H1 (cell line): ENCODE results near the gene CXCL9. TPM values are rescaled to one million over a fixed set of nuclear protein-coding genes. Genes with fewer than 3 reads are reported as not detected.

Source experiments
- CTCF ChIA-PET: fragments of 300-600 bp; sonication (Branson Sonifier 250); formaldehyde crosslinking; loops from one replicate; lab custom pipeline; 2021; ENCODE audit not compliant: partially characterized antibody; lab: Charles Lee
- POLR2A ChIA-PET: fragments of 300-600 bp; sonication (Branson Sonifier 250); formaldehyde crosslinking; loops from one replicate; lab custom pipeline; 2021; ENCODE audit warnings: inconsistent platforms; ENCODE audit not compliant: partially characterized antibody; lab: Charles Lee
- DNase-seq, 2 experiments: peaks; one replicate each; pipeline versions ENCODE4 v3.0.0 to v3.0.0-alpha.2; 2010 to 2022; ENCODE audit warnings: low spot score in 2 of 2, low read depth in 1 of 2, mixed read lengths in 1 of 2
- FAIRE-seq: peaks from 2 replicates; lab custom pipeline; 2011; peaks lifted over from hg19 to GRCh38; lab: Jason Lieb, UNC
- H2AFZ ChIP-seq: 2 replicates; pipeline ENCODE4 v1.8.1; 2012; ENCODE audit warnings: low read length, inconsistent platforms
- H2AK5ac ChIP-seq: 2 replicates; pipeline ENCODE4 v1.6.1; 2013; ENCODE audit warnings: low read depth, low read length
- H2BK120ac ChIP-seq: replicated peaks from 2 replicates; pipeline ENCODE3; 2013; ENCODE audit warnings: low read depth, low read length, inconsistent platforms
- H2BK12ac ChIP-seq: 2 replicates; pipeline ENCODE4 v1.6.1; 2013; ENCODE audit warnings: low read depth, low read length
- H2BK15ac ChIP-seq: 2 replicates; pipeline ENCODE4 v1.6.1; 2013; ENCODE audit warnings: low read length
- H2BK20ac ChIP-seq: 2 replicates; pipeline ENCODE4 v1.6.1; 2013; ENCODE audit warnings: low read length
- H2BK5ac ChIP-seq: 2 replicates; pipeline ENCODE4 v1.6.1; 2013; ENCODE audit warnings: low read depth, low read length
- H3K14ac ChIP-seq: 2 replicates; pipeline ENCODE4 v1.6.1; 2013; ENCODE audit warnings: inconsistent platforms; ENCODE audit not compliant: insufficient read length
- H3K18ac ChIP-seq: 2 replicates; pipeline ENCODE4 v1.6.1; 2013; ENCODE audit warnings: low read length; ENCODE audit errors: extremely low read depth
- H3K23ac ChIP-seq: 2 replicates; pipeline ENCODE4 v1.6.1; 2013; ENCODE audit warnings: inconsistent platforms; ENCODE audit not compliant: insufficient read length
- H3K23me2 ChIP-seq: 2 replicates; pipeline ENCODE4 v1.6.1; 2013; ENCODE audit warnings: low read depth, low read length
- H3K27ac ChIP-seq: 2 replicates; pipeline ENCODE4 v1.6.1; 2011; ENCODE audit warnings: low read depth, low read length, inconsistent platforms
- H3K27me3 ChIP-seq, 4 experiments: replicated peaks in 1 of 4; 1 replicate in 1 of 4; 2 replicates in 3 of 4; pipeline versions ENCODE4 v1.6.1 to v1.8.1; 2011 to 2013; ENCODE audit warnings: low read length in 3 of 4, mild to moderate bottlenecking in 3 of 4, inconsistent platforms in 2 of 4, mixed read lengths in 2 of 4, moderate library complexity in 1 of 4; ENCODE audit not compliant: control insufficient read depth in 3 of 4, insufficient read depth in 3 of 4; ENCODE audit errors: extremely low read depth in 1 of 4
- H3K36me3 ChIP-seq, 4 experiments: 2 replicates each; pipeline versions ENCODE4 v1.6.1 to v1.8.1; 2011 to 2013; ENCODE audit warnings: mild to moderate bottlenecking in 4 of 4, low read length in 3 of 4, moderate library complexity in 2 of 4, control low read depth in 1 of 4, inconsistent platforms in 1 of 4; ENCODE audit not compliant: insufficient read depth in 4 of 4, control insufficient read depth in 2 of 4
- H3K4ac ChIP-seq: replicated peaks from 2 replicates; pipeline ENCODE3; 2013; ENCODE audit warnings: low read length, low read depth, mixed read lengths, inconsistent platforms; ENCODE audit not compliant: insufficient read length
- H3K4me1 ChIP-seq, 4 experiments: replicated peaks in 1 of 4; 1 replicate in 1 of 4; 2 replicates in 3 of 4; pipeline versions ENCODE4 v1.6.1 to v1.8.1; 2011 to 2013; ENCODE audit warnings: low read length in 3 of 4, inconsistent platforms in 2 of 4, mixed read lengths in 1 of 4; ENCODE audit not compliant: insufficient read depth in 4 of 4, control insufficient read depth in 3 of 4
- H3K4me2 ChIP-seq, 2 experiments: 2 replicates each; pipeline versions ENCODE4 v1.6.1 to v1.8.1; 2011 to 2013; ENCODE audit warnings: low read depth in 2 of 2, low read length in 2 of 2, control low read depth in 1 of 2, inconsistent platforms in 1 of 2, mild to moderate bottlenecking in 1 of 2; ENCODE audit not compliant: insufficient read depth in 1 of 2
- H3K4me3 ChIP-seq, 4 experiments: fragments of 200-600, 300-600 bp in 1 of 4; sonication (generic), shearing (Covaris generic), sonication (Bioruptor Twin) in 1 of 4; 2 replicates each; pipeline versions ENCODE4 v1.5.1 to v1.8.1; 2011 to 2016; ENCODE audit warnings: low read length in 4 of 4, low read depth in 3 of 4, control low read depth in 2 of 4, inconsistent platforms in 2 of 4, mild to moderate bottlenecking in 2 of 4, mixed read lengths in 1 of 4, moderate library complexity in 1 of 4; ENCODE audit not compliant: insufficient read depth in 2 of 4; ENCODE audit errors: extremely low read depth in 1 of 4
- H3K56ac ChIP-seq: replicated peaks from 2 replicates; pipeline ENCODE3; 2013; ENCODE audit warnings: low read depth, mild to moderate bottlenecking, mixed read lengths, low read length, inconsistent platforms; ENCODE audit not compliant: insufficient read length
- H3K79me1 ChIP-seq: 2 replicates; pipeline ENCODE4 v1.6.1; 2013; ENCODE audit warnings: low read depth, low read length, control low read depth
- H3K79me2 ChIP-seq, 2 experiments: 2 replicates each; pipeline versions ENCODE4 v1.6.1 to v1.8.1; 2012 to 2013; ENCODE audit warnings: low read length in 2 of 2, mild to moderate bottlenecking in 2 of 2, inconsistent platforms in 1 of 2; ENCODE audit not compliant: insufficient read depth in 2 of 2, control insufficient read depth in 1 of 2
- H3K9ac ChIP-seq, 4 experiments: replicated peaks in 1 of 4; 1 replicate in 1 of 4; 2 replicates in 3 of 4; pipeline versions ENCODE4 v1.6.1 to v1.8.1; 2011 to 2013; ENCODE audit warnings: low read depth in 3 of 4, low read length in 3 of 4, control low read depth in 2 of 4, mild to moderate bottlenecking in 2 of 4, moderate library complexity in 2 of 4, inconsistent platforms in 1 of 4; ENCODE audit errors: extremely low read depth in 1 of 4
- H3K9me3 ChIP-seq, 2 experiments: 2 replicates each; pipeline versions ENCODE4 v1.6.1 to v1.8.1; 2012 to 2013; ENCODE audit warnings: mild to moderate bottlenecking in 2 of 2, moderate library complexity in 2 of 2, control low read depth in 1 of 2, inconsistent platforms in 1 of 2, low read depth in 1 of 2, low read length in 1 of 2, mixed read lengths in 1 of 2; ENCODE audit not compliant: insufficient read depth in 2 of 2
- H4K20me1 ChIP-seq, 2 experiments: replicated peaks in 1 of 2; 2 replicates each; pipeline versions ENCODE3 to v1.8.1; 2011 to 2013; ENCODE audit warnings: inconsistent platforms in 2 of 2, low read length in 2 of 2, mild to moderate bottlenecking in 1 of 2; ENCODE audit not compliant: insufficient read depth in 2 of 2, control insufficient read depth in 1 of 2
- H4K5ac ChIP-seq: 2 replicates; pipeline ENCODE4 v1.6.1; 2013; ENCODE audit warnings: low read length, low read depth, mixed read lengths, inconsistent platforms; ENCODE audit not compliant: insufficient read length
- H4K8ac ChIP-seq: 2 replicates; pipeline ENCODE4 v1.8.0; 2013; ENCODE audit warnings: mild to moderate bottlenecking, moderate library complexity, low read length, inconsistent platforms; ENCODE audit not compliant: insufficient read depth; ENCODE audit errors: extremely low read depth
- H4K91ac ChIP-seq: replicated peaks from 2 replicates; pipeline ENCODE3; 2013; ENCODE audit warnings: low read length, mixed read lengths, inconsistent platforms; ENCODE audit not compliant: insufficient read length
- BRCA1 ChIP-seq: IDR thresholded peaks from 2 replicates; pipeline ENCODE4 v1.6.1; 2012; ENCODE audit warnings: low read depth, low read length, improper control_type of control experiment
- CBX8 ChIP-seq: fragments of 300-800, 300-1000 bp; sonication (generic); IDR thresholded peaks from 2 replicates; pipeline ENCODE4 v1.7.1; 2016; ENCODE audit warnings: low read depth, low read length, borderline replicate concordance
- EZH2 ChIP-seq: fragments of 200-600 bp; sonication (generic); IDR thresholded peaks from 2 replicates; pipeline ENCODE4 v1.7.1; 2012; ENCODE audit warnings: low read depth, mild to moderate bottlenecking, moderate library complexity, low read length, inconsistent platforms; ENCODE audit not compliant: severe bottlenecking
- HDAC2 ChIP-seq, 2 experiments: fragments of 300-600 bp in 1 of 2; sonication (generic) in 1 of 2; IDR thresholded peaks; 2 replicates each; pipeline ENCODE4 v1.6.1; 2011 to 2012; ENCODE audit warnings: low read depth in 2 of 2, low read length in 2 of 2, mild to moderate bottlenecking in 2 of 2, moderate library complexity in 2 of 2, borderline replicate concordance in 1 of 2, inconsistent platforms in 1 of 2
- JUN ChIP-seq: IDR thresholded peaks from 2 replicates; pipeline ENCODE4 v1.6.1; 2011; ENCODE audit warnings: low read depth, mild to moderate bottlenecking, improper control_type of control experiment, low read length
- JUND ChIP-seq: IDR thresholded peaks from 2 replicates; pipeline ENCODE4 v1.6.1; 2011; ENCODE audit warnings: mild to moderate bottlenecking, improper control_type of control experiment, low read length
- KDM4A ChIP-seq: IDR thresholded peaks from one replicate; pipeline ENCODE4 v1.7.1; 2012; ENCODE audit warnings: low read depth, mild to moderate bottlenecking, moderate library complexity, low read length, inconsistent platforms; ENCODE audit not compliant: severe bottlenecking
- NANOG ChIP-seq: IDR thresholded peaks from 2 replicates; pipeline ENCODE4 v1.6.1; 2011; ENCODE audit warnings: low read length, low read depth, mild to moderate bottlenecking, inconsistent platforms; ENCODE audit not compliant: insufficient read depth, poor library complexity, severe bottlenecking
- NRF1 ChIP-seq: IDR thresholded peaks from 2 replicates; pipeline ENCODE4 v1.6.1; 2011; ENCODE audit warnings: mild to moderate bottlenecking, low read depth, low read length, improper control_type of control experiment
- PHF8 ChIP-seq: fragments of 200-600 bp; sonication (generic); conservative IDR thresholded peaks from 2 replicates; pipeline ENCODE4 v1.7.1; 2012; ENCODE audit warnings: low read depth, mild to moderate bottlenecking, inconsistent platforms, low read length, moderate library complexity
- SIRT6 ChIP-seq: IDR thresholded peaks from one replicate; pipeline ENCODE4 v1.7.1; 2012; ENCODE audit warnings: low read length, inconsistent platforms
- SRF ChIP-seq: IDR thresholded peaks from 2 replicates; pipeline ENCODE4 v1.6.1; 2011; ENCODE audit warnings: mild to moderate bottlenecking, low read depth, low read length, moderate library complexity
- TAF7 ChIP-seq: optimal IDR thresholded peaks from 2 replicates; pipeline ENCODE3; 2011; ENCODE audit warnings: low read depth, mild to moderate bottlenecking, inconsistent platforms, low read length, moderate library complexity, borderline replicate concordance
- WGBS, 2 experiments: shearing (Covaris generic) in 1 of 2; methylation state at CpG; one replicate each; pipeline versions ENCODE4 v1.1.6 to v1.1.7; 2013 to 2015; ENCODE audit warnings: low lambda C conversion rate in 2 of 2, mixed read lengths in 2 of 2, inconsistent platforms in 1 of 2, low coverage in 1 of 2, missing lambda C conversion rate in 1 of 2; ENCODE audit not compliant: insufficient replicate concordance in 2 of 2, insufficient coverage in 1 of 2, insufficient read length in 1 of 2; ENCODE audit errors: extremely low coverage in 1 of 2, missing lambda C conversion rate in 1 of 2; 5-methylcytosine and 5-hydroxymethylcytosine counted together
- polyA plus RNA-seq, 7 experiments: library from polyadenylated mRNA; depleted of rRNA in 3 of 7; stranded (reverse) in 5 of 7; unstranded in 2 of 7; fragments of >200 nt in 5 of 7; fragments of 200-250 nt in 2 of 7; gene quantifications; 1 replicate in 5 of 7; 2 replicates in 1 of 7; 4 replicates in 1 of 7; pipeline versions ENCODE4 v1.2.1 to v1.2.3, GENCODE V29; 2011 to 2013; ENCODE audit warnings: missing spikeins in 2 of 7, mixed read lengths in 2 of 7
- total RNA-seq: library from RNA; stranded (reverse); fragmentation: NEBNext Ultra II Directional; extraction: Animal tissue kit (Norgen Biotek cat#: 25700); gene quantifications from 2 replicates; pipeline ENCODE4 v1.2.1, GENCODE V29; 2021

Gene CXCL9
- total and polyA plus RNA-seq, 2 of the 8 experiments (the other 6 are each of a cell fraction or from before 2014, with no cell fraction given), result not detected

DNA sequence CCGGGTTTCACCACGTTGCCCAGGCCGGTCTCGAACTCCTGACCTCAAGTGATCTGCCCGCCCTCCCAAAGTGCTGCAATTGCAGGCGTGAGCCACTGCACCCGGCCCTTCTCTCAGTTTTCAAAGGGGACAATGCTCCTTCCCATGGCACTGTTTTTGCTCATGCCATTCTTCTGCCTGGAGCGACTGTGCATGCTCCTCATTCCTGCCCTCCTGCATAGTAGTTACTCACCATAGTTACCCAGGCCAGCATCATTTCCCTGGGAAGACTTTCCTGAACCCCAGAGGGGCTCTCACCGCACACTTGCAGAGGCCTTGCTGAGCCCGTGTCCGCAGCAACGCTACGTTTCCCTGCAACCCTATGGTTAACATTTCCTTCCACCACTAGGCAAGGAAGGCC, 3.3 kb upstream of the CXCL9 start:
- Histone ChIP-seq H3K56ac (no peak overlapping the region), H2AK5ac (peak overlapping the region; percentile 56; the same call in 1 of the 2 replicates), H2AFZ (0 out of 2 replicates have a peak overlapping the region, but pooled peaks have one; percentile 43), H3K36me3 (no peaks in the 10 kb centered on the region), H2BK5ac (0 out of 2 replicates have a peak overlapping the region, but pooled peaks have one; percentile 36), H3K4me1 (peaks cover 0 to 3% (median 1%) of the 10 kb centered on the region in 4 experiments; a peak in 4 of 7 replicates), H2BK15ac (0 out of 2 replicates have a peak overlapping the region, but pooled peaks have one; percentile 53), H3K4me3 (no peak overlapping the region), H2BK120ac (no peak overlapping the region), H2BK20ac (peak overlapping the region; percentile 10; the same call in 1 of the 2 replicates), H4K91ac (peak overlapping the region; percentile 26), H4K5ac (no peak overlapping the region), H3K9ac (no peak overlapping the region), H4K8ac (peak overlapping the region; percentile 9; the same call in 1 of the 2 replicates), H3K79me1 (no peaks in the 10 kb centered on the region), H3K14ac (no peak overlapping the region), H2BK12ac (no peak overlapping the region), H3K27ac (no peak overlapping the region), H3K27me3 (no peaks in the 10 kb centered on the region; a peak in 1 of 7 replicates), H3K4ac (no peak overlapping the region), H3K23me2 (no peaks in the 10 kb centered on the region; the same call in 1 of the 2 replicates), H3K4me2 (no peak overlapping the region), H3K23ac (no peak overlapping the region), H4K20me1 (no peaks in the 10 kb centered on the region), H3K9me3 (no peaks in the 10 kb centered on the region), H3K18ac (peak overlapping the region; percentile 15; the same call in 1 of the 2 replicates), H3K79me2 (no peaks in the 10 kb centered on the region)
- FAIRE-seq (no peak), DNase-seq (no peak)
- ChIA-PET POLR2A (no interaction called here), CTCF (interaction anchor here (2.1 kb wide), 1 partner anchor 14 kb away, joined by 14 read pairs; no protein-coding TSS in a partner anchor)
- 95% methylated on average over 12 of the region's 13 CpGs; no CpG with 5 or more reads in 1 of the 2 experiments for WGBS, 2 experiments
- no peak for TF ChIP-seq TAF7
- TF ChIP-seq SRF, result no peak
- TF ChIP-seq NRF1, result no peak
- no peak for TF ChIP-seq SIRT6
- TF ChIP-seq EZH2, result no peak
- TF ChIP-seq HDAC2 (IDR thresholded peaks at IDR 0.05; ENCODE audit: borderline replicate concordance in 1 of 2, low read depth in 2 of 2, low read length in 2 of 2), result no peak
- TF ChIP-seq CBX8, result no peak
- TF ChIP-seq KDM4A, result no peak
- no peak for TF ChIP-seq NANOG
- no peak for TF ChIP-seq JUN
- no peak for TF ChIP-seq BRCA1
- TF ChIP-seq JUND, result no peak
- no peak for TF ChIP-seq PHF8
